GM21723 (cell line): ENCODE measurements around the gene GCN1.
A peak's percentile ranks its signal among the peaks of the same experiment; 100 is the strongest.

Experiments used
- ATAC-seq: cut with Tn5 transposase; IDR thresholded peaks from one replicate; pipeline ENCODE4 v1.9.1; 2021; ENCODE audit warnings: mild to moderate bottlenecking, moderate library complexity; ENCODE audit not compliant: unreplicated experiment

The GCN1 gene

DNA sequence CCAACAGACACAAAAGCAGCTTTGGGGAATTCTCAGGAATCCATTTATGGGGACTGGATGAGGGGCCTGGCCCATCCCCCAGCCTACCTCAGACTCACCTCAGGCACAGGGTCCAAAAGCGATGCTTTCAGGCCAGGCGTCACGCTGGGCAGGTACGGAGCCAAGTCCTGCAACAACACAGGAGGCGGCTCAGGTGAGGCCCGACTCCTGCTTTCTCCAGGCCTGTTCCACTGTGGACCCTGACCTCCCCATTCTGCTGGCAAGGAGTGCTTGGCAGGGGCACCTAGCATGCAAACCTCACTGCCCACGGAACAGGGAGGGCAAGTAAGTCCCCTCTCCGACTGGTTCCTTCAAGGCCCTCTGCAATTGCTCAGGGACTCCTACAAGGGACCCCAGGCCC is 49.4 kb downstream of the GCN1 start:
- no peak for ATAC-seq

DNA sequence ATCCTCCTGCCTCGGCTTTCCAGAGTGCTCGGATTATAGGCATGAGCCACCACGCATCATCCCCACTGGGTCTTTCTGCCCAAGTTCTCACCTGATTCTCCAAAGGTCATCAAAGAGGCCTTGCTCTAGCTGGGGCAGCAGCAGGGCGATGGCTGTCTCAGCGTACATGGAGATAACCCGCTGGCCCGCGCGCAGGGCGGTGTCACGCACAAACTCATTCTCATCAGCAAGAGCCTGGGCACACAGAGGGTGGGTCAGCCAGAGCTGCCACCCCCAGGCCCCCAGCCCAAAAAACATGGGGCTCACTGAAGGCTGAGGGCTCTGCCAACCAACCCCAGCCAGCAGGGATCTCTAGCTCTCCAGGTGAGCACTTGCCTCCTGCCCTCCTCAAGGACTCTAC is 50.3 kb downstream of the GCN1 start:
- ATAC-seq, result no peak

DNA sequence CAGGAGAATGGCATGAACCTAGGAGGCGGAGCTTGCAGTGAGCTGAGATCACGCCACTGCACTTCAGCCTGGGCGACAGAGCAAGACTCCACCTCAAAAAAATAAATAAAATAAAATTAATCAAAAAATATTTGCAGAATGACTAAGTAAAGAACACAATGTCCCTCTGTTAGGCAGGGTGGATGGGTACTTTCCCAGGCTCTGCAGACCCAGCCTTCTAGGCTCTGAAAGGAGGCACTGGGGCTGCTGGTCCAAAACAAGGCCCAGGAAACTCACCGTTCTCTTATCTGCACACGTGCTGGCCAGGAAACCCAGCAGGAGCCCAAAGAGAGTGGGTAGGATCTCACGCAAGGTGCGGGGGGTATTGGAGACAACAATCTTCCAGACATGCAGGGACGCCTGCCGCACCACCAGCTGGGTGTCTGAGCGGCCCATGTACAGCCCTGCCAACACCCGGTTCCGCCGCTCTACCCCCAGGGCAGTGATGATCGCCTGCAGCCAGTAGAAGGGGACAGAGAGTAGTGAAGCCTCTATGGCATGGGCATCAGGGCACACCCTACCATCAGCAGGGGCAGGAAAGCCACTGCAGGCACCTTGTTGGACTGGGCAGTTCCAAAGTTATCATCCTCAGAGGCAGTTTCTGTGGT is 52.2 kb downstream of the GCN1 start:
- ATAC-seq, result no peak

DNA sequence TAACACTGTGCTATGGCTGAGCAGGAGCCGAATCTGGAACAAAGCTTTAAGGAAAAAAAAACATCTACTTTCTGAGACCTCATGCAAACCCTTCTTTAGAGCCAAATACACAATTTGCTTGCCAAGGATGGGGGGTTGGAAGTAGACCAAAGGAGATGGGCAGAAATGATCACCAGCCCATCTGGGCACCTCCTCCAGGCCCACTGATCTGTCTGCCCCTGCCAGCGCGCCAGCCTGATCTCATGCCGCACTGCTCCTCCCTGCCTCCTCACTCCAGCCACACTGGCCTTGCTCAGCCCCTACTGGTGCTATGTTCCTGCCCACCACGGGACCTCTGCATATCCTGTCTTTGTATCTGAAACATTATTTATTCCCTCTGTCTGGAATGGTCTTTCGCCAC is 53.2 kb downstream of the GCN1 start:
- ATAC-seq, result no peak

DNA sequence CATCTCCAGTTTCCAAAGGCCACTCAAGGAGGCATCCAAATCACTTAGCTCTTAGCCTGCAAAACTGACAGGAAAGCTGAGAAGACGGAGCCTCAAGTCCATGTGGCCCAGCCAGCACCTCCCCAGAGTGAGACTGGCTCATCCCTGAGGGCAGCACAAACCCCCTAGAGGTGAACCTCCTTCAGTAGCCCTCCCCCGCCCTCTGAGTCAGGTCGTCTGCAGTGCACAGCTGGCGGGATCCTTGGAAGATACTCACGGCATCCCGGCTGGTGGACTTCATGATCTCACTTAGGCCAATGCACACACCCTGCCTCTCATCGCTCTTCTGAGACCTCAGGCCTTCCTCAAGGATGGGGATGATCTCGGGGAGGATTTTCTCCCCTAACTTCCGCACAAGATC is 53.9 kb downstream of the GCN1 start:
- no peak for ATAC-seq

DNA sequence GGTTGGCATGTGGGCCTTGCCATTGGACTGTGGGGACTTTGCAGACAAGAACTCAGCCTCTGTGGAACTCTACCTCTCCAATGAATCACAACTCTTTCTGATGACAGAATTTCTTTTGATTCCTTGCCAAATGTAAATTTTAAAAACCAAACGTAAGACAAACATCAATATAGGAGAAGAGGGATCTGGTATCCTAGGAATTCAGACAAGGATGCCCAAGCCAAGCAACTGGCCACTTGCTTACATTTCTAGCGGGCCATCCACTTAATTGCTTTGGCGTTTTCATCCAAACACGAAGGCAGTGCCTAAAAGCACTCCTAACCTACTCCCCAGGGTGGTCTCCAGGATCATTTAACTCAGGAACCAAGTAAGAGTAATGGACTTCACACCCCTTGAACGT is 54.6 kb downstream of the GCN1 start:
- no peak for ATAC-seq

DNA sequence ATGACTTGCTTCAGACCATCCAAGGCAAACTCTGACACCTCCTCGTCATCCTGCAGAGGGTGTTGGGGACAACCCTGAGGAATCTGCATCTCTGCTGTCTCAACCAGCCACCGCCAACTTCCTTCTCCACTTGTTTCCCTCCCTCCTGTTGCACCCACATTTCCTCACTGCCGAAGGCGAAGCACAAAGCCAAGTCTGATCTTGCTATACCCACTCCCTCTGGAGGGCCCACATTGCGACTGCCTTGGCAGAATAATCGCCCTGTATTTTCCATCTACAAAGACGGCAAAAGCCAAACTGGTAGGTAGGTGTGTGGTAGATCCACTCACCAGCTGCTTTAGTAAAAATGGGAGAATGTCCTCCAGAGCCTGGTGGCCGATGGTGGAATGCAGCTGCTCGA is 56.1 kb downstream of the GCN1 start:
- no peak for ATAC-seq

DNA sequence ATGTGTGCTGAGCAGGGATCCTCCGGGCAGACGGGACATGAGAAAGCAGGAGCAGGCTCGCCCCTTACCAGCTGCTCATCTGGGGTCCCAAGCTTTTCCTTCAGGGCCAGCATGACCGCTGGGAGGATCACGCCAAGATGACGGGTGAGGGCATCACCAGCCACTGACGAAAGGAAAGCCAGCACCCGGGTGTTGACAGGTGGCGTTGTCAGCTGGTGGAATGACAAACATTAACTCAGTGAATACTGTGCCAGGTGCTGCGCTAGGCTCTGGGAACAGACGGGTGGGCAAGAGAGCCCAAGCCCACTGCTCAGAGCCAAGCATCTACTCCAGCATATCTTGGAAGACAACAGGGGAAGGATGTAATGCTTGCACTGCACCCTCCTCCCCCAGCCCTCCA is 56.7 kb downstream of the GCN1 start:
- ATAC-seq, result no peak

DNA sequence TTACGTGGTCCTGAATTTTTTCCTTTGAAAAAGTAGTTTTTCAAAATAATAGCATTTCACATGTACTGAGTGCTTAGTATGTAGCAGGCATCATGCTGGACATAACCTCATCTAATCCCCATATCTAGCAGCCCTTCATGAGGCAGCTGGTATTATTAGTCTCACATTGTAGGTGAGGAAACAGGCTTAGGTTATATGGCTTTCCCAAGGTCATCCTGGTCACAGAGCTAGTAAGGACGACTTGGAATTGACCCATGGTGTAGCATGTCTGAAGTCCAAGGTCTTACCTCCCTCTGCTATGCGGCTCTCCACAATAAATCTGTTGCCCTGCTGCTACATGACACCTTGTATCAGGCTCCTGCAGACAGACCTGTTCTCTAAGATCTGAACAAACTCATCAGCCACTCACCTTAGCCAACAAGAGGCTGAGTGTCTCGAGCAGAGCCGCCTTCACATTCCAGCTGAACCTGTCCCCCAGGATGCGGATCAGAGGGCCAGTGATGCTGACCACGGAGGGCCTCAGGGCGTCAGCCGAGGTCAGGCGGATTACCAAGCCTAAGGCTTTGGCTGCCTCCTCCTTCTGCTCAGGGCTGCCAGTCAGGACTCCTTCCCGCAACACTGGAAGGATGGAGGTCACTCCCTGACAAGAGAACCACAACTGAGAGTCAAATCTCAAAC is 58.3 kb downstream of the GCN1 start:
- ATAC-seq, result no peak

DNA sequence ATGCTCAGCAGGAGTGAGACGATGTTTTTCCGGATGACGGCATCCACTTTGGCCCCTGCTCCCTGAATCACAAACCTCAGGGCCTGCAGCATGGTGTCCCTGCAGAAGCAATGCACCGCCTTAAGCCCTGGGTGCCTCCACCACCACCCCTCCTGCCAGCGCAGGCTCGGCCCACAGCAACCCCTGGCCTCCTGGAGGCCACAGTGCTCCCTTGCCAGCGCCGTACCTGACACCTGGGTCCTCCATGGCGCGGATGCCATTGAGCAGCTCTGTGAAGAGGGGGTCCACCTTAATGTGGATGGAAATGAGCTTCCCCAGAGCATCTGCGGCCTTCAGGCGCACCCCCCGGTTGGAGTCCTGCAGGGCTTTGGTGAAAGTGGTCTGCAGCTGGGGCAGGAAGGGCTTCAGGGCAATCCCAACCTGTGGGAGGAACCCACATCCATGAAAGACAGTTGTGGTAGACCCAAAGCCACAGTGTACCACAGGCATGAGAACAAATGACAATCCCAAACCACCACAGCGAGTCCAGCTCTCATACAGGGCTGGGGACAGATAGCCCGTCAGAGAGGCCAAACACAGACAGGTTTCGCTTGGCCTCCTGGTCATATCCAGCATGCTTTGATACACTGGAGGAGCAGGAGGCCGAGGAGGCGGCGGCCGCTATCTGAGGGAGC is 60.1 kb downstream of the GCN1 start:
- no peak for ATAC-seq

DNA sequence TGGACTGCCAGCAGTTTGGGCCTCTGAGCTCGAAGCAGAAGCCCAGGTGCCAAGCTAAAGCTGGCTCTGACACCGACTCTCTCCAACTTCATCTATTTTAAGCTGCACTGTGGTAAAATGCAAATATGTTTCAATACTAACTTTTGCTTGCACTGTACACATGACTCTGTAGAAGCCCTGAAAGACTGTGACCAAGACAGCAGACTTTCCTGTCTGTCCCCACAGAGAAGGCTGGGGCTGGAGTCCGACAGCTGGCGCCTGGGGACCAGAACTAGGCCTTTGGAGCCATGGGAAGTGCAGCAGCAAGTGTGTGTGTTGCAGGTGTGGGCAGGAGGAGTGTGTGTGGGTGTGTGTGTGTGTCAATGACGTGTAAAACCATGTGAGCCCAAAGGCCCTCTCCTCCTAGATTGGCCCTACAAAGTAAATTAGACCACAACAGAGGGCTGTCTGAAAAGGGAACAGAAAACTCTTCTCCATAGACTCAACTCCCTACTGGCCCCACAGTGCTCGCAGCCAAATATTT is 61.6 kb downstream of the GCN1 start:
- peak; percentile 89 for ATAC-seq

DNA sequence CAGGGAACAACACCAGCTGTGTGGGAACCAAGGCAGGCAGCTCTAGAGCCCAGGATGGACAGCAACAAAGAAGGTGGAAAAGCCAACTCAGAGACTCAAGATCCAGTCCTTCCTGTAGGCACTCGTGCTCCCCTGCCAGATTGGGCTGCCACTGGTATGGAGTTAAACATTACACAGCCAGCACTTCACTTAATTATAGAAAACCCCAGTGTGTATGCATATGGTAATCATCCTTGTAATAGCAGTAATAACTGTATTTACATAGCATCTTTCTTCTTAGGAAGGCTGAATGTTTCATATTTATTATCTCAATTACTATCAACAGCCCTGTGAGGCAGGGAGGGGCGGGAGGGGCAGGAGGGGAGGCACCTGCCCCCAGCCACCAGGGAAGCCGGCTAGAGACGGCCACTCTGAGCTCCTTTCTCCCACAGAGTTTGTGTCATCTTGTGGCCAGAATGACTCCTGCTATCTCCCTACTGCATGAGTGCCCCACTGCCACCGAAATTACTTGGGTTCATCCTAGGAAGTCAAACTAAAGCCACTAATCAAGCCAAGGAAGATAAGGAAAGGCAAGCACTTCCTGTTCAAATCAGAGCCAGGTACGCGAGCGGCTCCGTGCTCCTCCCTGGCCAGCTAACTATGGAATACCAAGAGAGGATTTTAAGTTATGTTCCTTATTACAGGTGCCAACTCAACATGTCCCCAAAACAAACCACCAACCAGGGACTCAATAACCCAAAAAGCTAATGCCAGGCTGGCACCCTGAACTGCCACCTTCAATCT is 62.3 kb downstream of the GCN1 start:
- ATAC-seq, result no peak

DNA sequence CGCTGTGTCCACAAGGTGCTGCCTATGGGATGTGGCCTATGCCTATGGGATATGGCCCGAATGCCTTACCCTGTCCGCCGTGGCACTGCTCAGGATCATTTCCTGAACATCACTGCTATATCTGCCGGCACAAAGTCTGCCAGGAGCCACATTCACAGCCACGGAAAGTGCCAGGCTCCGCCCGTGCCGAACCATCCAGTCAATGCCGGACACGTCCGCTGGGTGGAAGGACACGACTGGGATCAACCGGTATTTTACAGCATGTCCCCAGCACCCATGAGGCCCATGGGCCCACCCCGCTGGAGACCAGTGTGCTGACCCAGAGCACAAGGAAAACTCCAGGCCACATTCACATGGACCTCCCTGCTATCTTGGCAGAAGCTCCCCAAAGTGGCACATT is 63.4 kb downstream of the GCN1 start:
- ATAC-seq, result no peak

DNA sequence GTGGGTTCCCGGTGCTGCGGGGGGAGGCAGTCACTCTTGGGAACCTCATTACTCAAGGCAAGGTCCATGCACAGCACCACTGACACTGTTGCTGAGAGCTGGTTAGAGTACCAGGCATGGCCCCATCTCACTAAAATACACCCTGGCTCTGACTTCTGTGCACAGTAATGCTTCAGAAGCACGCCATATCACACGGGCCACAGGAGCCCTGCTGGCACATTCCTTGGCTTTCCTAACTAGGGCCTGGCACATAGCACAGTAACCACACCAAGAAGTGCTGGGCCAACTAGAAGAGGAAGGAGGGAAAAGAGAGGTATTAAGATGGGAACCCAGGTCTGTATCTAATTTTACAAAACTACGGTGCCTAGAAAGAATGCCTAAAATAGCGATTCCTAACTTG is 64.5 kb downstream of the GCN1 start:
- no peak for ATAC-seq

DNA sequence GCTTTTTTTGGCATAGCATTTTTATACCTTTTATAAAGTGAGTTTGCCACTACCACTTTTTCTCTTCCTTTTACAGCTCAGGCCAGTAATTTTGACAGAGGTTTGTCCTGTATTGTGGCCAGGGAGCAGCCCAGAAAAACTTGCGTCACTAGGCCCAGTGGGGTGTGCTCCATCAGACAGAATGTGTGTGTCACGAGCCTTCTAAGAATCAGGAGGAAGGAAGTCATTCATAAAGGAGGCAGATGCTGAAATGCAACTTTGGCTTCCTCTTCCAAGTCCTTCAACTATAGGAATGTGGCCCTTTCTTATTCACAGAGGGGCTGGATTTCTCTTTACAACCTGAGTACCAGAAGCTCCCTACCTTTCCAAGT is 67.9 kb downstream of the GCN1 start:
- ATAC-seq, result no peak

DNA sequence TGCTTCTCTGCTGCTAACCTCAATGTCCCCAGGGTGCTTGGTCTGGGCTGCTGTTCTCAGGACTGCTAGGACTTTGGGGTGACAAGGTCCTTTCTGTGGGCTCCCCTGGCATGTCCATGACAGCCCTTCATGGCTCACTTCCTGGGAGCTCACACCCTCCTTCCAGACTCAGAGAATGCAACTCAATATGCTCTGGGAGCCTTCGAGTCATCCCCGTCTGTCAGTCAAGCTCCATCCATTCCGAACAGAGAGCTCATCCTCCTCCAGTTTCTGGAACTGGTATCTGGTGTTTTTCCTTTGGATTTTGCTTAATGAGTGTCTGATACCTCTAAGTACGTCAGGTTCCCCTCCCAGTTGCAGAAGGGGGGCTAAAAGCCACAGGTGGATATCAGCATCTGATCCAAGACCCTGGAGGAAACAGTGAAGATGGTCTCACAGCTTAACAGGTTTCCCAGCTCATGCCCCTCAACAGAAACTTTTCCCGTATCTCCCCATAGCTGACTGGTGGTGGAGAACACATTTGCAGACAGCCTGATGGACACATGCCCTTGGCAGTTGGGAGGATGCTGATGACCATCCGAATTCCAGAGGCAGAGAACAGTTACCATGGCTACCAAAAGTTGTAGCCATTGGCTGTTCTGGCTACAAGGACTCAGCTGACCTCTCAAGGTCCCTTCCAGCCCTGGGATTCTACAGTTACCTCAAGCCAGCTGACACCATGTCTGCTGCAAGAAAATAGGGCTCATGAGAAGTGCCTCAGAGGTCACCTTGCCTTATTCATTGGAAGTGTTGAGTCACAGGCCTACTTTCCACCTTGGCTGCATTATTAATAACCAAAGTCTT is 68.5 kb downstream of the GCN1 start:
- no peak for ATAC-seq

DNA sequence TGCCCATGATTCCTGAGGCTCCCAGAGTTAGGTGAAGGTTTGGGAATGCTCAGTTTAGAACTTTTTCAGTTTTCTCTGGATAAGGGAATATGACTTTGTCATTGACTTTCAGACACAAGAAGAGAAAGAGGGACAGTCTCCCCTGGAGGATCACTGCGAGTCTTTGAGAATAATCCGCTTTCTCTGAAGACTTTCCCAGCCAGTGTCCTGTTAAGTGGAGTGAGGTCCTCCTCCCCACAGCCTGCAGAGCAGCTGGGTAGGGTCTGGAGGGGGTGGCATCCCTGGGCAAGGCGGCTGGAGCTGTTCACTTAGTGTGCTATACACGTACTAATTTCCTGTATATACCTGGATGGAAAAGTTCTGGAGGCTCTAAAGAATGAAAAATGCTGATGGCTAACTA is 69.5 kb downstream of the GCN1 start:
- ATAC-seq, result no peak

DNA sequence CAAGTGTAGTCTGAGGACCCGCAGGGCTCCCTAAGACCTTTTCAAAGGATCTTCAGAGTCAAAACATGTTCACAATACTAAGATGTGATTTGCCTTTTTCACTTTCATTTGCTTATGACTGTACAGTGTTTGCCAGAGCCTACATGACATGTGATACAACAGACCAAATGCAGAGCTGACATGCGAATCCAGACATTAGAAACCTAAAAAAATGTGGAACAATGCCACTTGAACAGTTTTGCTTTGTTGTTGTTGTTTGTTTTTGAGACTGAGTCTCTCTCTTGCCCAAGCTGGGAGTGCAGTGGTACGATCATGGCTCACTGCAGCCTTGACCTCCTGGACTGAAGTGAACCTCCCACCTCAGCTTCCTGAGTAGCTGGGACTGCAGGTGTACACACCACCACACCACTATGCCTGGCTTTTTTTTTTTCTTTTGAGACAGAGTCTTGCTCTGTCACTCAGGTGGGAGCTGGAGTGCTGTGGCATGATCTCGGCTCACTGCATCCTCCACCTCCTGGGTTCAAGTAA is 72.7 kb downstream of the GCN1 start:
- ATAC-seq, result peak; percentile 50

DNA sequence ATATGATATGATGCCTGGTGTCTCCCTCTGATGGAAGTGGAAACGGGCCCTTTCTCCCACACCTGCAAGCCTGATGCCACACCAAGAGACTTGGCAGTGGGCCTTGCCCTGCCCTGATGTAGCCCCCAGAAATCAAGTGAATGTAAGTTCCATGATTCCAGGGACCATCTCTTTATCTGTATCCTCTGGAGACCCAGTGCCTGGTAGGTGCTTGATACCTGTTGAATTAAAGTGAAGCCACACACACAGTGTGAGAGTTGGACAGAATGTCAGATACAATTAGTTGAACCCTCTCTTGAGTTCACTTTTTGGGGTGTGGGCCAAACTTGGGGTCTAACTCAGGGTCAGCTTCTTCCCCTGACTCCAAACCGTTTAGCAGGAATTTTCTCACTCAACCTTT is 73.2 kb downstream of the GCN1 start:
- no peak for ATAC-seq

DNA sequence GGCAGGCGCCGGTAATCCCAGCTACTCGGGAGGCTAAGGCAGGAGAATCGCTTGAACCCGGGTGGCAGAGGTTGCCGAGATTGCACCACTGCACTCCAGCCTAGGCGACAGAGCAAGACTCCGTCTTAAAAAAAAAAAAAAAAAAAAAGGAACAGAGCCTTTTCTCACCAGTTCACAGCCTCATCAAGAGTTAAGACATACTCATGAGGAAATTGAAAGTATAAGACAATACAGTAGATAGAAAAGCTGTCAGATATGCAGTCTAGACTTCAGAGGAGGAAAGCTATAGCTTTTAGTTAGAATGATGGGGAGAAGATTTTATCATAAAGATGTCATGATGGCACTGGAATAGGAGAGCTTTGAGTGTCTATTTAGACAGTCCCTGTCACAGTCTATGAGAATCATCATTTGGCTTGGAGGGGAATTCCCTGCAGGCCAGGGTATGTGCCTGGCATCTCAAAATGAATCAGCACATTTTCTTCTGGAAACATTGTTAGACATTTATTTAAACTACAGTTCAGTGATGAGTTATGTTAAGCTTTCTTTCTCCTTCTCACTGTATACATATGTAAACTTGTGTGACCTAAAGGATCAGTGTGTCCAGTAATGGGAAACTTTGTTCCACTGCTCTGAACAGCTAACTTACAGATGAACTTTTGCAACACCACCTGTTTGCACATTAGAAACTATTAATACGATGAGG is 75.1 kb downstream of the GCN1 start:
- ATAC-seq, result no peak
